Measurements from ENCODE around the gene LIPC. TPM values are rescaled to one million over a fixed set of nuclear protein-coding genes. Genes with fewer than 3 reads are reported as not detected.

Gene LIPC
- polyA plus RNA-seq, 1 donor (not counting 4 experiments of a cell fraction or from before 2014, with no cell fraction given), result not detected

GRCh38 chr15:58392141-58392540 is 39.6 kb upstream of the LIPC start:
- no peak overlapping the region for H3K4me2 ChIP-seq (ENCODE audit: control insufficient read depth, extremely low read depth, insufficient read depth, low read depth, low read length)
- no peaks in the 10 kb centered on the region for H3K36me3 ChIP-seq (ENCODE audit: control insufficient read depth in 2 of 2, extremely low read depth in 1 of 2, insufficient read depth in 2 of 2, low read length in 2 of 2)
- H4K20me1 ChIP-seq (ENCODE audit: control insufficient read depth, extremely low read depth, insufficient read depth, low read length), result no peaks in the 10 kb centered on the region
- H3K9me3 ChIP-seq (ENCODE audit: control insufficient read depth, low read depth, low read length), result no peaks in the 10 kb centered on the region
- no peaks in the 10 kb centered on the region for H3K27me3 ChIP-seq (ENCODE audit: control insufficient read depth, extremely low read depth, insufficient read depth, low read length)
- H3K27ac ChIP-seq (ENCODE audit: control insufficient read depth, insufficient read depth, low read length), result no peak overlapping the region
- TF ChIP-seq EZH2 (IDR thresholded peaks at IDR 0.05; ENCODE audit: low read length) (no peak), CTCF (optimal IDR thresholded peaks at IDR 0.05 in 1 of 3, IDR thresholded peaks at IDR 0.05 in 1 of 3, conservative IDR thresholded peaks at IDR 0.05 in 1 of 3; ENCODE audit: extremely low read depth in 1 of 3, insufficient read depth in 2 of 3, low read length in 3 of 3) (no peak)
- no peak for FAIRE-seq
- H3K9ac ChIP-seq (ENCODE audit: control insufficient read depth, extremely low read depth, insufficient read depth, low read length), result no peak overlapping the region
- dilution Hi-C loops (cut with MboI; ENCODE audit: extremely low pct_ligation_motif_present, low sequenced_read_pairs), result no loop called here
- H3K9me1 ChIP-seq (ENCODE audit: control insufficient read depth, extremely low read depth, insufficient read depth, low read length), result no peaks in the 10 kb centered on the region
- H3K4me3 ChIP-seq (ENCODE audit: control insufficient read depth in 2 of 3, extremely low read depth in 1 of 3, insufficient read depth in 2 of 3, low read depth in 1 of 3, low read length in 3 of 3), result no peak overlapping the region
- no peaks in the 10 kb centered on the region for H3K79me2 ChIP-seq (ENCODE audit: control insufficient read depth, insufficient read depth, low read length)
- H3K4me1 ChIP-seq (ENCODE audit: control insufficient read depth, extremely low read depth, insufficient read depth, low read length), result peaks cover 15% of the 10 kb centered on the region
- DNase-seq (ENCODE audit: low read depth, low spot score), result no peak
- H2AFZ ChIP-seq (ENCODE audit: control insufficient read depth, low read length), result no peak overlapping the region

- no peak overlapping the region for H3K27ac ChIP-seq (ENCODE audit: control insufficient read depth, insufficient read depth, low read length)
- H3K4me1 ChIP-seq (ENCODE audit: control insufficient read depth, extremely low read depth, insufficient read depth, low read length), result peaks cover 15% of the 10 kb centered on the region
- no peak overlapping the region for H3K4me2 ChIP-seq (ENCODE audit: control insufficient read depth, extremely low read depth, insufficient read depth, low read depth, low read length)
- no peaks in the 10 kb centered on the region for H3K36me3 ChIP-seq (ENCODE audit: control insufficient read depth in 2 of 2, extremely low read depth in 1 of 2, insufficient read depth in 2 of 2, low read length in 2 of 2)
- TF ChIP-seq CTCF (optimal IDR thresholded peaks at IDR 0.05 in 1 of 3, IDR thresholded peaks at IDR 0.05 in 1 of 3, conservative IDR thresholded peaks at IDR 0.05 in 1 of 3; ENCODE audit: extremely low read depth in 1 of 3, insufficient read depth in 2 of 3, low read length in 3 of 3), result no peak
- no peak for TF ChIP-seq EZH2 (IDR thresholded peaks at IDR 0.05; ENCODE audit: low read length)
- H3K79me2 ChIP-seq (ENCODE audit: control insufficient read depth, insufficient read depth, low read length), result no peaks in the 10 kb centered on the region
- no peaks in the 10 kb centered on the region for H4K20me1 ChIP-seq (ENCODE audit: control insufficient read depth, extremely low read depth, insufficient read depth, low read length)
- no peaks in the 10 kb centered on the region for H3K9me3 ChIP-seq (ENCODE audit: control insufficient read depth, low read depth, low read length)
- no peak overlapping the region for H3K9ac ChIP-seq (ENCODE audit: control insufficient read depth, extremely low read depth, insufficient read depth, low read length)
- no peaks in the 10 kb centered on the region for H3K27me3 ChIP-seq (ENCODE audit: control insufficient read depth, extremely low read depth, insufficient read depth, low read length)
- DNase-seq (ENCODE audit: low read depth, low spot score), result no peak
- no peak overlapping the region for H2AFZ ChIP-seq (ENCODE audit: control insufficient read depth, low read length)
- dilution Hi-C loops (cut with MboI; ENCODE audit: extremely low pct_ligation_motif_present, low sequenced_read_pairs), result no loop called here
- FAIRE-seq, result no peak
- no peaks in the 10 kb centered on the region for H3K9me1 ChIP-seq (ENCODE audit: control insufficient read depth, extremely low read depth, insufficient read depth, low read length)
- no peak overlapping the region for H3K4me3 ChIP-seq (ENCODE audit: control insufficient read depth in 2 of 3, extremely low read depth in 1 of 3, insufficient read depth in 2 of 3, low read depth in 1 of 3, low read length in 3 of 3)
Measured at GRCh38 chr15:58392611-58393161, 39.1 kb upstream of the LIPC start.
